ENCODE measurements around the gene RHEB. TPM values are rescaled to one million over a fixed set of nuclear protein-coding genes. Genes with fewer than 3 reads are reported as not detected.

Gene RHEB
- total and polyA plus RNA-seq, 2 of the 13 experiments (the other 11 are each of a cell fraction or from before 2014, with no cell fraction given), result 55.0 to 77.6 TPM

DNA sequence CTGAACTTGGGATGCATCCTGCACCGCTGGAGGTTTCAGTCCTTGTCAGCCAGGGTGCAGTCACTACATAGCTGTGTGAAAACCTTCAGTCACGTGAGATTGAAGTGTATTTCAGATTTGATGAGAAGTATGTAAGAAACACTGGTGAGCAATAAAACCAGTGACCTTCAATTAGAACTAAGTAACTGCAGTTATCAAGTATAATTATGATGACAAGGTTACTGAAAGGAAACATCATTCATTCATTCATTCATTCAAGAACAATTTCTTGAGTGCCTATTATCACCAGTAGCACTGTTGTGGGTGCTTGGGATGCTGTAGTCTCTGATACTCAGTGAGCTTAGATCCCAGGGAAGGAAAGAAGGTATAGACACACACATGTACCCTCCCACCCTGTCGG lies 33.6 kb downstream of the RHEB start:
- H3K79me2 ChIP-seq (ENCODE audit: insufficient read depth, low read length), result peaks cover 2% of the 10 kb centered on the region
- no peak overlapping the region for H2AFZ ChIP-seq (ENCODE audit: low read length)
- no peak overlapping the region for H3K4me3 ChIP-seq (replicated peaks in 1 of 3; ENCODE audit: insufficient read depth in 1 of 3, low read depth in 2 of 3, low read length in 3 of 3)
- no peak for TF ChIP-seq PITX1 (CRISPR knock-in tag; IDR thresholded peaks at IDR 0.05)
- no peak for TF ChIP-seq ZNF235 (CRISPR knock-in tag; IDR thresholded peaks at IDR 0.05; ENCODE audit: borderline replicate concordance)
- TF ChIP-seq RXRA (CRISPR knock-in tag; IDR thresholded peaks at IDR 0.05), result no peak
- TF ChIP-seq, protein P1, sequence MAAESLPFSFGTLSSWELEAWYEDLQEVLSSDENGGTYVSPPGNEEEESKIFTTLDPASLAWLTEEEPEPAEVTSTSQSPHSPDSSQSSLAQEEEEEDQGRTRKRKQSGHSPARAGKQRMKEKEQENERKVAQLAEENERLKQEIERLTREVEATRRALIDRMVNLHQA (CRISPR knock-in tag; IDR thresholded peaks at IDR 0.05), result no peak
- TF ChIP-seq ELF3 (CRISPR knock-in tag; IDR thresholded peaks at IDR 0.05), result no peak
- no peak for TF ChIP-seq HNRNPL (IDR thresholded peaks at IDR 0.05; ENCODE audit: low read depth, low read length)
- no peak for TF ChIP-seq NFKBIZ (CRISPR knock-in tag; IDR thresholded peaks at IDR 0.05)
- TF ChIP-seq KDM1A (CRISPR knock-in tag; IDR thresholded peaks at IDR 0.05), result no peak
- TF ChIP-seq NFE2L2 (IDR thresholded peaks at IDR 0.05; ENCODE audit: low read length), result no peak
- no peak for TF ChIP-seq FOSL1 (CRISPR knock-in tag; IDR thresholded peaks at IDR 0.05; ENCODE audit: borderline replicate concordance)
- TF ChIP-seq MEIS2 (CRISPR knock-in tag; IDR thresholded peaks at IDR 0.05), result no peak
- no peak for TF ChIP-seq HMGA1 (CRISPR knock-in tag; conservative IDR thresholded peaks at IDR 0.05)
- TF ChIP-seq ZNF605 (CRISPR knock-in tag; IDR thresholded peaks at IDR 0.05), result no peak
- no peaks in the 10 kb centered on the region for H3K27me3 ChIP-seq (ENCODE audit: control insufficient read depth in 1 of 2, insufficient read depth in 2 of 2, low read length in 2 of 2)
- BruUV-seq (replicated peaks), result no TSS peak
- 97% methylated on average over 3 of the region's 3 CpGs for WGBS (ENCODE audit: low lambda C conversion rate)
- in situ Hi-C loops (cut with HindIII; ENCODE audit: extremely low pct_ligation_motif_present, low pct_unique_long_range_greater_than_20kb) (no loop called here), intact Hi-C loops (cut with micrococcal nuclease; ENCODE audit: unreplicated experiment) (no loop called here)
- ChIA-PET CTCF (ENCODE audit: low intra/inter-chr PET ratio, low total read pairs) (no interaction called here), POLR2A (no interaction called here)
- no peak overlapping the region for H3K9ac ChIP-seq (ENCODE audit: insufficient read depth, low read depth, low read length)
- FAIRE-seq, result no peak
- no peaks in the 10 kb centered on the region for H3K9me3 ChIP-seq (ENCODE audit: low read length)
- no peak for DNase-seq (ENCODE audit: low spot score)
- ATAC-seq, result no peak
- no peaks in the 10 kb centered on the region for H3K4me1 ChIP-seq (ENCODE audit: insufficient read depth, low read length)
- H4K20me1 ChIP-seq (ENCODE audit: insufficient read depth, low read length), result no peaks in the 10 kb centered on the region; the same call in 1 of the 2 replicates
- no peak overlapping the region for H3K27ac ChIP-seq (ENCODE audit: extremely low read length, insufficient read depth, low read length)
- no peak overlapping the region for H3K4me2 ChIP-seq (ENCODE audit: low read depth, low read length)
- H3K36me3 ChIP-seq (replicated peaks in 1 of 2; ENCODE audit: control insufficient read depth in 1 of 2, insufficient read depth in 2 of 2, low read length in 2 of 2), result peaks cover 14 to 91% of the 10 kb centered on the region in 2 experiments

Data from HepG2 (cell line).